Measurements from ENCODE around the gene EPPIN.

Gene EPPIN

DNA sequence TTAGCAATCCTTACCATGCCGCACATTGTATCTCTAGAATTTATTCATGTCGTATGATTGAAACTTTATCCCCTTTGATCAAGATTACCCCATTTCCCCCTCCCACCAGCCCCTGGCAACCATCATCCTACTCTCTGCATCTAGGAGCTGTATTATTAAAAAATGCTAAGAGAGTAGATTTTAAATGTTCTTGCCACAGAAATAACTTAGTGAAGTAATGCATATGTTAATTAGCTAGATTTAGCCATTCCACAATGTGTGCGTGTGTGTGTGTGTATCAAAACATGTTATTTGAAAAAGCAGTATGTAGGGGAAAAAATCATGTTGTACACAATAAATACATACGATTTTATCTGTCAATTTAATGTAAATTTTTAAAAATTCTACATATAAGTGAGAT lies 19.9 kb downstream of the EPPIN start:
- DNase-seq = no peak

DNA sequence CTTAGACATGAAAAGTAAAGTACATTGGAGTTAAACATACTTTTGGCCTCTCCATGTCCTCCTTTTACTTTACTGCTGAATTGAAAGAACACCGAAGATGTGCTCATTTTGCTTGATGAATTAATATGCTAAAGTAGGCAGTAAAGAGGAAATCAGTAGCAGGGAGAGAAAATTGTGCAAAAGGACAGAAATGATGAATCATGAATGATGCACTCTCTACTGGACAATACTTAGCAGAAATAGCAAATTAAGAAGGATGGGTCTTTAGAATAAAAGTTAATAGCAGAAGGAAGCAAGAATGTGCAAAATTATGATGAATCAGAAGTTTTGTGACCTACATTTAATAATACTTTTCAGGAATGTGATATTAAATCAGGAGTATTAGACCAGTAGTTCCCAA lies 23.4 kb downstream of the EPPIN start:
- no peak for DNase-seq

DNA sequence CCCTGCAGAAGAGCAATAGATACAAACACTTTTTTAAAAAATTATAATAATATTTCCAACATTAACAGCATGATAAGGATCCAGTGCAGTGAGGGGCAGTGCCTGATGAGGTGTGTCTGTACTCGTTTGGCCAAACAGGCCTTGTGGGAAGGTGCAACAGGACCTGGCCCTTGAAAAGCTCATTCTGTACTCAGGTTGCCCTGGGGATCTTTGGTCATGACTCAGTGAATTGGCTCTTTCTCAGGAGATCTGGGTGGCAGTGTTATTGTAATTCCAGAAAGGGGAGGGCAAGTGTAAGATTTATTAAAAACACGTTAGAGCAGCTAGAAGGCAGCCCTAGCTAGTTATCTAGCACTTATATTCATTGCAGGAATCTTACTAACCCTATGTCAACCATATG lies 28.9 kb downstream of the EPPIN start:
- DNase-seq = no peak

- no peak for DNase-seq
Measured at GRCh38 chr20:45515147-45515913, 31.9 kb downstream of the EPPIN start, which contains the start of gene SPINT3. Gene SPINT3, minus strand, starts transcription at chr20:45515622. Its CDS starts 14 bp downstream, at chr20:45515608.

- DNase-seq = no peak
Measured at GRCh38 chr20:45510242-45510862, 36.8 kb downstream of the EPPIN start.

DNA sequence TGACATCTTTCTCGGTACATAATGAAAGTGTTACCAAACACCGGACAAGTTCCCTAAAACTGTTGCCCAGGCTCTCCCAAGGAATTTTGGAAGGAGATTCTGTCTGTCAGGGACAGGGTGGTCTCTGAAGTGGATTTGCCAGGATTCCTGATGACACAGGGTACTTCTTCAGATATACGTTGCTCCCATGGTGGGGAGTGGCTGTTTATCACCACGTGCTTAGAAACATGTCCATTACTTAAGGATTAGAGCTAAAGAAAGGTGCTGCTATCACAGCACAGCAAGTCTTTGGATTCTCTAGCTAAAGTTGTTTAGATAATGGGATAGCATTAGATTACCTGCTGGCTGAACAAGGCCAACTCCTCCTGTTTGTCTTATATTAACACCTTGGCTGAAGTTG lies 38.1 kb downstream of the EPPIN start:
- no peak for DNase-seq

- DNase-seq = no peak
Measured at GRCh38 chr20:45508068-45508886, 38.9 kb downstream of the EPPIN start.

DNA sequence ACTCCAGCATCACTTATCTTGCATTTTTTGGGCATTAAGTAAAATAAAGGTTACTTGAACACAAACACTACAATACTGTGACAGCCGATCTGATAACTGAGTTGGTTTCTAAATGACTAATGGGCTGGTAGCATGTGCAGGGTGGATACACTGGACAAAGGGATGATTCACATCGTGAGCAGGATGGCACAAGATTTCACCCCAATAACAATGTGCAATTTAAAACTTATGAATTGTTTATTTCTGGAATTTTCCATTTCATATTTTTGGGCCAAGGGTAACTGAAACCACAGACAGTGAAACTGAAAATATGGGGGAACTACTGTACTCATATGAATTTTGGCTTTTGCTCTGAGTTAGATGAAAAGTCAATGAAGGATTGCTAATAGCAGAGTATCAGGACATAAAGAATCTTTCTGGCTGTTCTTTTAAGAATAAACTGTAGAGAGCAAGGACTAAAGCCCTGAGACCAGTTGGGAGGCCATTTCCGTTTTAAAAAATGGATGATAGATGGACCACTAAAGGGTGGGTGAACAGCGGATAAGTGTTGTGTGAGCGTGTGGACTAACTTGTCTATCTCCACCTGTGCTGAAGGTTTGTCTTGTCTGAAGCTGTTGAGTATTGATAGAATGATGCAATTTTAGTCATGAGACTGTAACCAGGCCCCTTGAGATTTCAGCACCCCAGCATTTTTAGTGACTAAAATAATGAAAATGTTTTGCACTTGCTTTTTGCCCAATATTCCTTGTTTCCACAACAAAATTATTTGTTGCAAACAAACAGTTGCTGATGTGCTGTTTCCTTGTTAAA lies 40.0 kb downstream of the EPPIN start:
- no peak for DNase-seq

DNA sequence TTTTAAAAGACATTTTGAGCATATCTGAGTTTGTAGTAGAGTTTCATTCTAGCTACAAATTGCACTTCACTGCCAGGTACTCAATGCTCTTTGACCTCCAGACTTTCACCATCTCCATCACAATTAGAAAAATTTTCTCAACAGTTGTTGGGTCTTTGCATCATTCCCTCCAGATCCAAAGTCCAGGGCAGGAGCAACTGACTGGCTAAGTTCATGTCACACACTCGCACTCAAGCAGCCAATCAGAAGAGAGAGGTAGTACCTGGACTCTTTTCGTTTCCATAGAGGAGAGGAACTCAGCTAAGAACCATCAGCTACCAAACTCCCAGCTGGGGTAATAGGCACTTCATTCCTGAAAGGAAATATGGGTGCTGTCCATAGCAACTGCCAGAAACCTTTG lies 40.8 kb downstream of the EPPIN start:
- DNase-seq = no peak

GRCh38 chr20:45503403-45503802 lies 43.8 kb downstream of the EPPIN start:
- no peak for DNase-seq

DNA sequence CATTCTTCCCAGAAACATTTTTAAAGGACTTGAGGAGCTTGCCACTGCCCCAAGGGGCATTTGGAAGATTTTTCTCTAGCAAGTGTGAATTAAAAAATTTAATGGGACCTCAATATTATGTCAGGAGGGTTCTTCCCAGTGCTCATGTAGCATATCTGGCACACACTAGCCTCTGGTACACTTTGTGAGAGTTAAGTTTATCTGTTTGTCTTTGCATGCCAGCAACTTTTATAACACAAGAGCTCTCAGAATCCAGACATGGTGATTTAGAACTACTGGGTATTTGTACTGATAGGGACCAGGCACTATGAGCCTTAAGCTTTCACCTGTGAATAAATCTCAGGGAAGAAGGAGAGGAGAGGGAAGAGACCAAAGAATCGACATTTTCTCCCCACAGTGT lies 44.6 kb downstream of the EPPIN start:
- DNase-seq = no peak

- no peak for DNase-seq
Measured at GRCh38 chr20:45501600-45501999, 45.6 kb downstream of the EPPIN start.

DNA sequence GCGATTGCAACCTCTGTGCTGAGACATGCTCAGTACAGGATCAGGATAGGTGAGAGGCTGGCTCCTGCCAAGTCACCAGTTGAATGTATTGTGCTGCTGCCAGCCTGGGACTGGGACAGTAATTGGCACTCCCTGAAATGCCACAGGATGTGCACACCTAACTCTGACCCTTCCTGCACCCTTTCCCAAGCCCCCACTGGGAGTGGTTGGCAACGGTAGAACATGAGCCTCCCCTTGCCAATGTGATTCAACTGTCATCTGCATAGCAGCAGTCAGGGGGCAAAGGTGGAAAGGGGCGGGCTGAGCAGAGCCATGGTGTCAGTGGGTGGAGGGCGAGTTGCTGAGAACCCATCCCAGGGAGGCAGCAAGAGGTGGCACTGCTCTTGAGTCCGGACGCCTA lies 47.2 kb downstream of the EPPIN start:
- DNase-seq = no peak

- no peak for DNase-seq
Measured at GRCh38 chr20:45497971-45498494, 49.2 kb downstream of the EPPIN start.

- DNase-seq = no peak
Measured at GRCh38 chr20:45496166-45496565, 51.0 kb downstream of the EPPIN start.

- no peak for DNase-seq
Measured at GRCh38 chr20:45495501-45495941, 51.7 kb downstream of the EPPIN start.

Data from NCI-H526 treated with DMSO at 0.1 percent for 48 hours (cell line).